SIG-M5 treated with dmso at 0.1 percent for 504 hours (cell line): Measurements from ENCODE around the gene ZXDC.

Experiments used
- DNase-seq: peaks from one replicate; lab custom pipeline; 2025; ENCODE audit not compliant: unreplicated experiment; lab: John Stamatoyannopoulos, UW

Gene ZXDC

GRCh38 chr3:126474498-126475412 lies 936 bp downstream of the ZXDC start:
- peak; percentile 39 for DNase-seq

GRCh38 chr3:126473292-126474168 lies 2.2 kb downstream of the ZXDC start:
- peak; percentile 49 for DNase-seq

GRCh38 chr3:126472277-126473006 lies 3.2 kb downstream of the ZXDC start:
- peak; percentile 100 for DNase-seq

- DNase-seq: no peak
These were observed 6.2 kb downstream of the ZXDC start for GRCh38 chr3:126469479-126469878.

- DNase-seq: peak; percentile 68
These were observed 7.4 kb downstream of the ZXDC start for GRCh38 chr3:126468028-126468891.

GRCh38 chr3:126467611-126467955 lies 8.1 kb downstream of the ZXDC start:
- DNase-seq: no peak

- DNase-seq: no peak
These were observed 8.6 kb downstream of the ZXDC start for GRCh38 chr3:126466886-126467610.

GRCh38 chr3:126465928-126466544 lies 9.7 kb downstream of the ZXDC start:
- peak; percentile 23 for DNase-seq

GRCh38 chr3:126464997-126465396 lies 10.7 kb downstream of the ZXDC start:
- no peak for DNase-seq

- DNase-seq: peak; percentile 25
These were observed 11.2 kb downstream of the ZXDC start for GRCh38 chr3:126464494-126464893.

GRCh38 chr3:126464093-126464492 lies 11.6 kb downstream of the ZXDC start:
- DNase-seq: no peak

GRCh38 chr3:126463521-126463920 lies 12.2 kb downstream of the ZXDC start:
- DNase-seq: no peak

GRCh38 chr3:126461450-126462070 lies 14.1 kb downstream of the ZXDC start:
- DNase-seq: no peak

GRCh38 chr3:126460381-126460780 lies 15.3 kb downstream of the ZXDC start:
- DNase-seq: no peak

- DNase-seq: no peak
These were observed 15.9 kb downstream of the ZXDC start for GRCh38 chr3:126459763-126460127.

- DNase-seq: no peak
These were observed 16.5 kb downstream of the ZXDC start for GRCh38 chr3:126459111-126459762.

GRCh38 chr3:126456766-126457388 lies 18.8 kb downstream of the ZXDC start:
- no peak for DNase-seq

GRCh38 chr3:126456211-126456610 lies 19.5 kb downstream of the ZXDC start:
- DNase-seq: no peak
